ENCODE measurements around the gene BCL2L13. TPM values are rescaled to one million over a fixed set of nuclear protein-coding genes. Genes with fewer than 3 reads are reported as not detected.

BCL2L13 gene
- total and polyA plus RNA-seq, 2 experiments from 2014 or later = 34.4 to 38.6 TPM

DNA sequence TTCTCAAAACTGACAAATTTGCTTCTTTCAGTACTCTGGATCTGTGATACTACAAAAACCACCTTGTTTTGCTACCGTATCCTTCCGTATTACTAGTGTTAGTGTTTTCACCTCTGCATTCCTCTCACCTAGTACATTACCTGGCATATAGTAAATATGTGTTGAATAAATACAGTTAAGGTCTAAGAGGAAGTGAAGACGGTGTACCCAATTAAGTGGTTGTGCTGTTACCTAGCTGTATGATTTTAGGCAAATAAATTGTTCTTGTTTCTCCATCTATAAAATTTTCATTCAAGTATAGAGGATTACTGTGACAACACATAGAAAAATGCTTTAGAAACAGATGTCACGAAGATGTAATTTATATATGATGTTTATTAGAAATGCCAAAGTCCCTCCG is 8.9 kb downstream of the BCL2L13 start:
- Histone ChIP-seq H3K4me3 (no peak overlapping the region), H4K20me1 (ENCODE audit: insufficient read depth, poor library complexity, severe bottlenecking) (no peaks in the 10 kb centered on the region), H3K27me3 (no peaks in the 10 kb centered on the region), H3K4me1 (ENCODE audit: insufficient read depth) (no peaks in the 10 kb centered on the region), H3K36me3 (replicated peaks; ENCODE audit: insufficient read depth, low read depth) (no peaks in the 10 kb centered on the region), H3K4me2 (no peak overlapping the region), H3K9me2 (replicated peaks; ENCODE audit: insufficient read depth) (no peaks in the 10 kb centered on the region), H3K27ac (no peak overlapping the region), H3K79me2 (peaks cover 73% of the 10 kb centered on the region), H3K9me3 (ENCODE audit: low read depth) (no peaks in the 10 kb centered on the region), H2AFZ (no peak overlapping the region)
- 90% methylated on average over 5 of the region's 5 CpGs for WGBS (ENCODE audit: low lambda C conversion rate, missing lambda C conversion rate)
- DNase-seq (ENCODE audit: low spot score) = no peak
- TF ChIP-seq EZH2phosphoT487 (IDR thresholded peaks at IDR 0.05; ENCODE audit: low read depth, severe bottlenecking, unreplicated experiment) (no peak), CTCF (IDR thresholded peaks at IDR 0.05; ENCODE audit: poor library complexity) (no peak), EZH2 (IDR thresholded peaks at IDR 0.05; ENCODE audit: borderline replicate concordance) (no peak)

- Histone ChIP-seq H3K9me3 (ENCODE audit: low read depth) (no peaks in the 10 kb centered on the region), H3K27ac (no peak overlapping the region), H4K20me1 (ENCODE audit: insufficient read depth, poor library complexity, severe bottlenecking) (no peaks in the 10 kb centered on the region), H3K9me2 (replicated peaks; ENCODE audit: insufficient read depth) (no peaks in the 10 kb centered on the region), H3K4me2 (no peak overlapping the region), H2AFZ (no peak overlapping the region), H3K79me2 (peaks cover 69% of the 10 kb centered on the region), H3K4me3 (no peak overlapping the region), H3K4me1 (ENCODE audit: insufficient read depth) (no peaks in the 10 kb centered on the region), H3K36me3 (replicated peaks; ENCODE audit: insufficient read depth, low read depth) (no peaks in the 10 kb centered on the region), H3K27me3 (no peaks in the 10 kb centered on the region)
- DNase-seq (ENCODE audit: low spot score) = no peak
- TF ChIP-seq EZH2 (IDR thresholded peaks at IDR 0.05; ENCODE audit: borderline replicate concordance) = no peak
- no peak for TF ChIP-seq CTCF (IDR thresholded peaks at IDR 0.05; ENCODE audit: poor library complexity)
- no peak for TF ChIP-seq EZH2phosphoT487 (IDR thresholded peaks at IDR 0.05; ENCODE audit: low read depth, severe bottlenecking, unreplicated experiment)
- WGBS (ENCODE audit: low lambda C conversion rate, missing lambda C conversion rate) = 98% methylated on average over 5 of the region's 5 CpGs
These were observed 9.4 kb downstream of the BCL2L13 start for GRCh38 chr22:17647991-17648390.

- H3K27ac ChIP-seq = no peak overlapping the region
- no peaks in the 10 kb centered on the region for H3K4me1 ChIP-seq (ENCODE audit: insufficient read depth)
- no peak for TF ChIP-seq EZH2 (IDR thresholded peaks at IDR 0.05; ENCODE audit: borderline replicate concordance)
- no peak for TF ChIP-seq CTCF (IDR thresholded peaks at IDR 0.05; ENCODE audit: poor library complexity)
- TF ChIP-seq EZH2phosphoT487 (IDR thresholded peaks at IDR 0.05; ENCODE audit: low read depth, severe bottlenecking, unreplicated experiment) = no peak
- H3K27me3 ChIP-seq = no peaks in the 10 kb centered on the region
- H4K20me1 ChIP-seq (ENCODE audit: insufficient read depth, poor library complexity, severe bottlenecking) = no peaks in the 10 kb centered on the region
- no peak overlapping the region for H3K4me3 ChIP-seq
- no peaks in the 10 kb centered on the region for H3K9me2 ChIP-seq (replicated peaks; ENCODE audit: insufficient read depth)
- H2AFZ ChIP-seq = no peak overlapping the region
- H3K4me2 ChIP-seq = no peak overlapping the region
- peaks cover 66% of the 10 kb centered on the region for H3K79me2 ChIP-seq
- no peaks in the 10 kb centered on the region for H3K36me3 ChIP-seq (replicated peaks; ENCODE audit: insufficient read depth, low read depth)
- 89% methylated on average over 1 of the region's 1 CpG for WGBS (ENCODE audit: low lambda C conversion rate, missing lambda C conversion rate)
- no peak for DNase-seq (ENCODE audit: low spot score)
- H3K9me3 ChIP-seq (ENCODE audit: low read depth) = no peaks in the 10 kb centered on the region
These were observed 10.0 kb downstream of the BCL2L13 start for GRCh38 chr22:17648569-17648968.

GRCh38 chr22:17655289-17655688 is 16.7 kb downstream of the BCL2L13 start:
- no peaks in the 10 kb centered on the region for H3K4me1 ChIP-seq (ENCODE audit: insufficient read depth)
- DNase-seq (ENCODE audit: low spot score) = no peak
- H2AFZ ChIP-seq = no peak overlapping the region
- no peak overlapping the region for H3K27ac ChIP-seq
- no peaks in the 10 kb centered on the region for H4K20me1 ChIP-seq (ENCODE audit: insufficient read depth, poor library complexity, severe bottlenecking)
- no peak overlapping the region for H3K4me3 ChIP-seq
- no peaks in the 10 kb centered on the region for H3K9me2 ChIP-seq (replicated peaks; ENCODE audit: insufficient read depth)
- H3K9me3 ChIP-seq (ENCODE audit: low read depth) = no peaks in the 10 kb centered on the region
- TF ChIP-seq CTCF (IDR thresholded peaks at IDR 0.05; ENCODE audit: poor library complexity) (no peak), EZH2phosphoT487 (IDR thresholded peaks at IDR 0.05; ENCODE audit: low read depth, severe bottlenecking, unreplicated experiment) (no peak), EZH2 (IDR thresholded peaks at IDR 0.05; ENCODE audit: borderline replicate concordance) (no peak)
- H3K36me3 ChIP-seq (replicated peaks; ENCODE audit: insufficient read depth, low read depth) = peaks cover 3% of the 10 kb centered on the region
- H3K27me3 ChIP-seq = no peaks in the 10 kb centered on the region
- H3K4me2 ChIP-seq = no peak overlapping the region
- whole genome bisulfite sequencing (ENCODE audit: low lambda C conversion rate, missing lambda C conversion rate) = 93% methylated on average over 3 of the region's 3 CpGs
- peaks cover 35% of the 10 kb centered on the region for H3K79me2 ChIP-seq

Data from hepatocyte (in vitro differentiated cells).